ENCODE results near the gene CEP135.

Gene CEP135

DNA sequence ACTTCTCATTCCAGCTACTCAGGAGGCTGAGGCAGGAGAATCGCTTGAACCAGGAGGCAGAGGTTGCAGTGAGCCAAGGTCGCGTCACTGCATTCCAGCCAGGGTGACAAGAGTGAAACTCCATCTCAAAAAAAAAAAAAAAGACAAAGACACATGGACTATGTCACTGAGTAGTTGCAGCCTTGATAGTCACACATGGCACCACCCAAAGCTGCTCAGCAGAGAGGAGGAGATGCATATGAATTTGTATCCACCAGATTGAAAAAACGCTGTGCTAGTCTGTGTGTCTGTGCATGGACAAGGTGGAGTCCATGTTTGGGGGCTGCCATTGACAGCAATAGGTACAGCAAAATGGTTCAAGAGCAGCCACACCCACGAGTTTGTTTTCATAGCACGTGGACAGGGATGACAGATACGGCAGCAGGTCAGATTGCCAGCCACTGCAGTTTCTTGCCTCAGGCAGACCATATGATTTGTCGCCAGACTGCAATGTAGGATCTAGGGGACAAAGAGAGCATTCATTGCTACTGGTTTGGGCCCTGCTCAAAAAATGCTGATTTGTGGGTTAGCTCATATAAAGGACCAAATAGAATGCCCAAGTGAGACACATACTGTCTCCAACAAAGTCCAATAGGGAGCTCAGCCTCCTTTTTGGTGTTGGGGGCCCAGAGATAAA lies 89.9 kb downstream of the CEP135 start:
- TF ChIP-seq, protein P1, sequence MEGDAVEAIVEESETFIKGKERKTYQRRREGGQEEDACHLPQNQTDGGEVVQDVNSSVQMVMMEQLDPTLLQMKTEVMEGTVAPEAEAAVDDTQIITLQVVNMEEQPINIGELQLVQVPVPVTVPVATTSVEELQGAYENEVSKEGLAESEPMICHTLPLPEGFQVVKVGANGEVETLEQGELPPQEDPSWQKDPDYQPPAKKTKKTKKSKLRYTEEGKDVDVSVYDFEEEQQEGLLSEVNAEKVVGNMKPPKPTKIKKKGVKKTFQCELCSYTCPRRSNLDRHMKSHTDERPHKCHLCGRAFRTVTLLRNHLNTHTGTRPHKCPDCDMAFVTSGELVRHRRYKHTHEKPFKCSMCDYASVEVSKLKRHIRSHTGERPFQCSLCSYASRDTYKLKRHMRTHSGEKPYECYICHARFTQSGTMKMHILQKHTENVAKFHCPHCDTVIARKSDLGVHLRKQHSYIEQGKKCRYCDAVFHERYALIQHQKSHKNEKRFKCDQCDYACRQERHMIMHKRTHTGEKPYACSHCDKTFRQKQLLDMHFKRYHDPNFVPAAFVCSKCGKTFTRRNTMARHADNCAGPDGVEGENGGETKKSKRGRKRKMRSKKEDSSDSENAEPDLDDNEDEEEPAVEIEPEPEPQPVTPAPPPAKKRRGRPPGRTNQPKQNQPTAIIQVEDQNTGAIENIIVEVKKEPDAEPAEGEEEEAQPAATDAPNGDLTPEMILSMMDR (conservative IDR thresholded peaks at IDR 0.05; ENCODE audit: low read length), result no peak
- DNase-seq (ENCODE audit: low read depth), result no peak
- H3K4me3 ChIP-seq (ENCODE audit: low read length), result no peak overlapping the region

DNA sequence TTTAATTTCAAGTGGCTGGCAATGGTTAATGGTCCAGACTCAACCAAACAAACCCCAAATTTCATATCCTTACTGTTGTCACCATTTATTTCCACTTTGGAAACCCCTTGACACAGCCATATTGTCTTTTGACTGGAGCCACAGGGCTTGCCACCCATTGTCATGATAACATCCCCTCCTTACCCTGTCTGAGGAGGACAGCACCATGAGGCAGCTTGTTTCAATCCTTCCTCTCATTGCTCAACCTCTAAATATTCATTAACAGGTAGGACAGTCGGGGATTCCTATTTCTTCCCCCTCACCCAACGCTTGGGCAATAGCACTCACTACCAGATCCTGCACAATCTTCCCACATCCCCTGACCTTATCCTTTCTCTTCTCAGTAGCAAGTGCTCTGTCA lies 92.1 kb downstream of the CEP135 start:
- H3K4me3 ChIP-seq (ENCODE audit: low read length), result no peak overlapping the region
- TF ChIP-seq, protein P1 (conservative IDR thresholded peaks at IDR 0.05; ENCODE audit: low read length), result no peak
- DNase-seq (ENCODE audit: low read depth), result no peak

DNA sequence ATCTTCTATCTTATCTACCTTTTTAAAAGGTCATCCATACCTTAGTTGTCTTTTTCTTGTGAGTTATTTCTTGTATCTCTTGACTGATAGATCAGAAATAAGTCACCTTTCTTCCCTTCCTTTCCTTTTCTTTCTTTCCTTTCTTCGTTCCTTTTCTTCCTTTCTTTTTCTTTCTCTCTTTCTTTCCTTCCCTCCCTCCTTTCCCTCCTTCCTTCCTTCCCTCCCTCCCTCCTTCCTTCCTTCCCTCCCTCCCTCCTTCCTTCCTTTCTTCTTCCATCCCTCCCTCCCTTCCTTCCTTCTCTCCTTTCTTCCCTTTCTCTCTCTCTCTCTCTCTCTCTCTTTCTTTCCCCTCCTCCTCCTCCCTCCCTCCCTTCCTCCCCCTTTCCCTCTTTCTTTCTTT lies 93.5 kb downstream of the CEP135 start:
- no peak overlapping the region for H3K4me3 ChIP-seq (ENCODE audit: low read length)
- TF ChIP-seq, protein P1 (conservative IDR thresholded peaks at IDR 0.05; ENCODE audit: low read length), result no peak
- DNase-seq (ENCODE audit: low read depth), result no peak

DNA sequence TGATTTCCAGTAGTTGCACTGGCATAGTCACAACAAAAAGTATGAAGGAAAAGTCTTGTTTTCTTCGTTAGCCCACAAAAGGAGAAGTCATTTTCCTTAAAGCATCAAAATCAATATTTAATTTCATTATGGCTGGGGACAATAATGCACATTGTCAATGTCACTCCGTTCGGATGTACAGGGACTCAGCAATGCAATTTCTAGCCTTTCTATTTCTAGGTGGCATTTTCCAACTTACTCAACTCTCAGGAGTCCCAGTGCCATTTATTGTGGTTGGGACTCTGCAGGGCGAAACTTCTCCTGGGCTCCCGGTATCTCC lies 99.6 kb downstream of the CEP135 start:
- H3K4me3 ChIP-seq (ENCODE audit: low read length), result peak overlapping the region; percentile 51
- no peak for DNase-seq (ENCODE audit: low read depth)
- TF ChIP-seq, protein P1 (conservative IDR thresholded peaks at IDR 0.05; ENCODE audit: low read length), result no peak

DNA sequence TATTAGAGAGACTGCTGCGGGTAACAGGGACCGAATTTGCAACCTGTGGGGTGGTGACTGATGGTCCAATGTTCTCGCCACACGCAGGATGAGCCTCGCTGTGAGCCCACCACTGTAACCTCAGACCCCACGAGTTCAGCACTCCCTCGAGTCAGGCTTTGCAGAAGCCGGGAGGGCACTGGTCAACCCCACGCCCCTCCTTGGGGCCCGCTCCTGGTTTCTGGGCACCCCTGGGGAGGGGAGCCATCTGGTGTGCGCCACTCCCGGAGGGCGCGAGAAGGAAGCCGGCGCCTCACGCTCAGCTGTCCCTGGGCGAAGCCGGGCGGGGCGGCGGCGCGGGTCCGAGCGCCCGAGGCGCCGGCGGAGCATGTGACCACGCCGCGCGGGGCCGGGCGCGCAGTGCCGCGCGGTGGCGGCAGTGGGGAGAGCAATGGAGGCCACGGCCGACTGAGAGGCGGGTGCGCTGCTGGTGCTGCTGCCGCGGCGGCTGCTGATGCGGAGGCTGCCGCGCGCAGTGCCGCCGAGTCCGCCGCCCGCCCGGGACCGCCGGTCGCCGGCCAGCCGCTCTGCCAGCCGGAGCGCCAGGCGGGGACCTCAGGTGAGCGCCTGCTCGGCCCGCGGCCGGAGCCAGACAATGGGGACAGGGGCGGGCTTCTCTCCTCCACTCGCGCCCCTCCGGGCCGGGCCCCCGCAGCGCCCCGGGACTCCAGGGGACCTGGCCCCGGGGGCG lies 100.1 kb downstream of the CEP135 start:
- peak; percentile 31 for DNase-seq (ENCODE audit: low read depth)
- TF ChIP-seq, protein P1 (conservative IDR thresholded peaks at IDR 0.05; ENCODE audit: low read length), result peak; percentile 11
- H3K4me3 ChIP-seq (ENCODE audit: low read length), result peak overlapping the region; percentile 51

DNA sequence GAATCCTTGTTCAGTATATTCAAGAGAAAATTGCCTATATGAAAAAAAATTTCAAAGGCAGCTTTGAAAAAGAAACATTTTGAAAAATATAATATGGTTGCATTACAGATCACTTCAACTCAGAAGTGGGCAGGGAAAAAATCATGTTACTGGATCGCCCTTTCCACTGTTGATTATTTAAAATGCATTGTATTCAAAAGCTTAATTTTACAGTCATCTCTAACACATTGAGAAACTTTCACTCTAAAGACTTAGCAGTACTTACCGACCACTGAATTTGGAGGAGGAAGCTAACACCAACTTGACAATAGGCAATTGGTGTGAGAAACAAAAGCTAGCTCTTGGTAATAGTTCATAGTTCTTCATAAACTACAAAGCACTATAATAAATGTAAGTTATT lies 101.9 kb downstream of the CEP135 start:
- no peak for DNase-seq (ENCODE audit: low read depth)
- no peak overlapping the region for H3K4me3 ChIP-seq (ENCODE audit: low read length)
- TF ChIP-seq, protein P1 (conservative IDR thresholded peaks at IDR 0.05; ENCODE audit: low read length), result no peak

Measured in AG10803 (cell line).